Tibial nerve (tissue), 4 donors: ENCODE results near the gene EFHD2.

Experiments used
- EP300 ChIP-seq, 2 donors: sonication (generic); formaldehyde crosslinking; IDR thresholded peaks; one replicate each; pipeline ENCODE4 v1.6.1; 2017; ENCODE audit warnings: antibody characterized with exemption in 2 of 2, mild to moderate bottlenecking in 1 of 2
- POLR2A ChIP-seq, 2 donors: fragments of 450-650 bp; IDR thresholded peaks; one replicate each; pipeline ENCODE4 v1.6.1; 2017; ENCODE audit warnings: antibody characterized with exemption in 2 of 2, mild to moderate bottlenecking in 2 of 2, moderate library complexity in 2 of 2
- TF ChIP-seq, protein P1 (sequence below), 5 experiments: fragments of 200-600 bp in 3 of 5; fragments of 450-650 bp in 2 of 5; sonication (generic) in 3 of 5; IDR thresholded peaks; one replicate each; pipeline ENCODE4 v1.5.1; 2016 to 2019; ENCODE audit warnings: antibody characterized with exemption in 5 of 5, mild to moderate bottlenecking in 3 of 5, moderate library complexity in 2 of 5

DNA sequence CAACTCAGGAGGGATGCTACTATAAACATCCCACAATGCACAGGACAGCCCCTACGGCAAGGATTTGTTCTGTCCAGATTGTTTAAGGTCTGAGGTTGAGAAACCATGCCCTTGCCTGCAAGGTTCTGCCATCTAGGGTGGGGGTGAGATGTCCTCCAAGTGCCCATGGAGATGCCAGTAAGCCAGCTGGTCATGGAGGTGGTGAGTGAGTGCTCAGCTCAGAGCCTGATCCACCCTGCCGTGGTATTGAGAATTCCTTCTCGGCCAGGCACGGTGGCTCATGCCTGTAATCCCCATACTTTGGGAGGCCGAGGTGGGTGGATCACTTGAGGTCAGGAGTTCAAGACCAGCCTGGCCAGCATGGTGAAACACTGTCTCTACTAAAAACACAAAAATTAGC, 15.3 kb downstream of the EFHD2 start:
- TF ChIP-seq, protein P1, sequence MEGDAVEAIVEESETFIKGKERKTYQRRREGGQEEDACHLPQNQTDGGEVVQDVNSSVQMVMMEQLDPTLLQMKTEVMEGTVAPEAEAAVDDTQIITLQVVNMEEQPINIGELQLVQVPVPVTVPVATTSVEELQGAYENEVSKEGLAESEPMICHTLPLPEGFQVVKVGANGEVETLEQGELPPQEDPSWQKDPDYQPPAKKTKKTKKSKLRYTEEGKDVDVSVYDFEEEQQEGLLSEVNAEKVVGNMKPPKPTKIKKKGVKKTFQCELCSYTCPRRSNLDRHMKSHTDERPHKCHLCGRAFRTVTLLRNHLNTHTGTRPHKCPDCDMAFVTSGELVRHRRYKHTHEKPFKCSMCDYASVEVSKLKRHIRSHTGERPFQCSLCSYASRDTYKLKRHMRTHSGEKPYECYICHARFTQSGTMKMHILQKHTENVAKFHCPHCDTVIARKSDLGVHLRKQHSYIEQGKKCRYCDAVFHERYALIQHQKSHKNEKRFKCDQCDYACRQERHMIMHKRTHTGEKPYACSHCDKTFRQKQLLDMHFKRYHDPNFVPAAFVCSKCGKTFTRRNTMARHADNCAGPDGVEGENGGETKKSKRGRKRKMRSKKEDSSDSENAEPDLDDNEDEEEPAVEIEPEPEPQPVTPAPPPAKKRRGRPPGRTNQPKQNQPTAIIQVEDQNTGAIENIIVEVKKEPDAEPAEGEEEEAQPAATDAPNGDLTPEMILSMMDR (IDR thresholded peaks at IDR 0.05) = no peak
- TF ChIP-seq POLR2A (IDR thresholded peaks at IDR 0.05) = no peak
- TF ChIP-seq EP300 (IDR thresholded peaks at IDR 0.05) = no peak
